ENCODE measurements around the gene ABCC12.

ABCC12 gene

GRCh38 chr16:48106446-48106845 lies 49.3 kb downstream of the ABCC12 start:
- DNase-seq (ENCODE audit: low spot score): no peak
- no peak for FAIRE-seq

Measured in urothelium cell line (cell line).